Liver (tissue), 9 donors: ENCODE measurements around the gene RCL1. TPM values are rescaled to one million over a fixed set of nuclear protein-coding genes. Genes with fewer than 3 reads are reported as not detected.

Source experiments
- DNase-seq: peaks from one replicate; pipeline ENCODE4 v3.0.0-alpha.2; 2017; ENCODE audit warnings: low spot score
- H3K27ac ChIP-seq, 2 donors: one replicate each; pipeline ENCODE4 v1.7.0; 2013; ENCODE audit warnings: inconsistent platforms in 2 of 2, low read length in 2 of 2, control low read depth in 1 of 2, low read depth in 1 of 2, mild to moderate bottlenecking in 1 of 2
- H3K27me3 ChIP-seq, 4 donors: one replicate each; pipeline versions ENCODE4 v1.6.1 to v1.7.0; 2013; ENCODE audit warnings: low read length in 3 of 4, inconsistent platforms in 1 of 4, mild to moderate bottlenecking in 1 of 4, moderate library complexity in 1 of 4; ENCODE audit not compliant: control insufficient read depth in 4 of 4, insufficient read depth in 4 of 4
- H3K36me3 ChIP-seq, 4 donors: one replicate each; pipeline versions ENCODE4 v1.6.1 to v1.7.0; 2013; ENCODE audit warnings: low read length in 3 of 4, mild to moderate bottlenecking in 3 of 4, low read depth in 1 of 4, moderate library complexity in 1 of 4; ENCODE audit not compliant: control insufficient read depth in 4 of 4, insufficient read depth in 3 of 4
- H3K4me1 ChIP-seq, 4 donors: one replicate each; pipeline versions ENCODE4 v1.6.1 to v1.7.0; 2013; ENCODE audit warnings: low read length in 3 of 4, mild to moderate bottlenecking in 3 of 4, moderate library complexity in 1 of 4; ENCODE audit not compliant: control insufficient read depth in 4 of 4, insufficient read depth in 4 of 4
- H3K4me3 ChIP-seq, 3 donors: one replicate each; pipeline versions ENCODE4 v1.6.1 to v1.7.0; 2013; ENCODE audit warnings: low read length in 3 of 3, control low read depth in 1 of 3, low read depth in 1 of 3, mild to moderate bottlenecking in 1 of 3
- H3K9ac ChIP-seq, 2 donors: one replicate each; pipeline ENCODE4 v1.7.0; 2013; ENCODE audit warnings: low read length in 2 of 2, mild to moderate bottlenecking in 2 of 2, moderate library complexity in 2 of 2, control low read depth in 1 of 2, low read depth in 1 of 2
- H3K9me3 ChIP-seq, 4 donors: one replicate each; pipeline versions ENCODE4 v1.6.1 to v1.7.0; 2013; ENCODE audit warnings: low read length in 3 of 4; ENCODE audit not compliant: control insufficient read depth in 4 of 4
- ATF3 ChIP-seq: IDR thresholded peaks from 2 replicates; pipeline ENCODE4 v1.6.1; 2016; ENCODE audit warnings: antibody characterized with exemption
- CTCF ChIP-seq: fragments of 150-350 bp; IDR thresholded peaks from 2 replicates; pipeline ENCODE4 v1.5.1; 2017; ENCODE audit warnings: improper control_type of control experiment, low read depth, low read length; ENCODE audit not compliant: missing input control
- EGR1 ChIP-seq, 2 donors: IDR thresholded peaks; 2 replicates each; pipeline ENCODE4 v1.6.1; 2016 to 2018; ENCODE audit warnings: antibody characterized with exemption in 2 of 2, low read depth in 2 of 2
- FOXA1 ChIP-seq: IDR thresholded peaks from 2 replicates; pipeline ENCODE4 v1.6.1; 2016; ENCODE audit warnings: antibody characterized with exemption
- HNF4A ChIP-seq, 2 donors: conservative IDR thresholded peaks; 2 replicates each; pipeline ENCODE4 v1.6.1; 2016; ENCODE audit warnings: antibody characterized with exemption in 2 of 2, mild to moderate bottlenecking in 2 of 2
- HNF4G ChIP-seq: IDR thresholded peaks from 2 replicates; pipeline ENCODE4 v1.6.1; 2016; ENCODE audit warnings: antibody characterized with exemption
- JUND ChIP-seq, 2 donors: IDR thresholded peaks; 2 replicates each; pipeline ENCODE4 v1.6.1; 2016; ENCODE audit warnings: antibody characterized with exemption in 2 of 2
- MAX ChIP-seq: IDR thresholded peaks from 2 replicates; pipeline ENCODE4 v1.6.1; 2016; ENCODE audit warnings: antibody characterized with exemption
- NR2F2 ChIP-seq: IDR thresholded peaks from 2 replicates; pipeline ENCODE4 v1.6.1; 2016; ENCODE audit warnings: antibody characterized with exemption
- RAD21 ChIP-seq, 2 donors: IDR thresholded peaks; 2 replicates each; pipeline ENCODE4 v1.6.1; 2016; ENCODE audit warnings: antibody characterized with exemption in 2 of 2, mild to moderate bottlenecking in 2 of 2
- REST ChIP-seq: IDR thresholded peaks from 2 replicates; pipeline ENCODE4 v1.6.1; 2016; ENCODE audit warnings: antibody characterized with exemption, mild to moderate bottlenecking
- RXRA ChIP-seq, 2 donors: IDR thresholded peaks; 2 replicates each; pipeline ENCODE4 v1.6.1; 2017 to 2018; ENCODE audit warnings: antibody characterized with exemption in 2 of 2, mild to moderate bottlenecking in 1 of 2
- TAF1 ChIP-seq: conservative IDR thresholded peaks from 2 replicates; pipeline ENCODE4 v1.6.1; 2016; ENCODE audit warnings: antibody characterized with exemption, mild to moderate bottlenecking
- YY1 ChIP-seq: IDR thresholded peaks from 2 replicates; pipeline ENCODE4 v1.6.1; 2016; ENCODE audit warnings: antibody characterized with exemption, mild to moderate bottlenecking
- ZBTB33 ChIP-seq: IDR thresholded peaks from 2 replicates; pipeline ENCODE4 v1.6.1; 2016; ENCODE audit warnings: antibody characterized with exemption
- WGBS: extraction: QIAGEN DNeasy Blood & Tissue Kit; methylation state at CpG from one replicate; pipeline ENCODE4 v1.1.7; 2013; 5-methylcytosine and 5-hydroxymethylcytosine counted together
- polyA plus RNA-seq, 2 donors: library from polyadenylated mRNA; stranded (reverse) in 1 of 2; unstranded in 1 of 2; fragments of 200-250 nt in 1 of 2; fragments of >200 nt in 1 of 2; fragmentation: Nextera tagmentation in 1 of 2; extraction: Ambion mirVana in 1 of 2; gene quantifications; one replicate each; pipeline versions ENCODE4 v1.2.1 to v1.2.3, GENCODE V29; 2013 to 2015
- total RNA-seq, 2 donors: library from RNA; depleted of rRNA; stranded (reverse); fragments of >200 nt; gene quantifications; one replicate each; pipeline ENCODE4 v1.2.3, GENCODE V29; 2014
- donor health status: healthy.
- donor health status: healthy.
- donor health status: healthy.
- donor health status: healthy.
- donor health status: healthy.

RCL1 gene
- total and polyA plus RNA-seq, 4 donors = 52.2 to 121 (median 86.8) TPM

GRCh38 chr9:4842734-4843133 is 50.0 kb downstream of the RCL1 start:
- Histone ChIP-seq H3K9me3 (no peaks in the 10 kb centered on the region), H3K27me3 (no peaks in the 10 kb centered on the region), H3K27ac (peak overlapping the region; percentile 64 to 93), H3K4me1 (peaks cover 6 to 72% (median 44%) of the 10 kb centered on the region in 4 donors), H3K4me3 (peak overlapping the region; percentile 1 to 65 (median 58)), H3K9ac (peak overlapping the region in 1 of 2 donors; percentile 78), H3K36me3 (peaks cover 4 to 38% (median 23%) of the 10 kb centered on the region in 4 donors)
- no peak for TF ChIP-seq RXRA (IDR thresholded peaks at IDR 0.05)
- TF ChIP-seq TAF1 = no peak
- TF ChIP-seq EGR1 (IDR thresholded peaks at IDR 0.05; ENCODE audit: low read depth in 2 of 2) = no peak
- no peak for TF ChIP-seq CTCF
- TF ChIP-seq JUND (IDR thresholded peaks at IDR 0.05) = no peak
- TF ChIP-seq HNF4A (conservative IDR thresholded peaks at IDR 0.05) = no peak
- no peak for DNase-seq
- WGBS = 43% methylated on average over 4 of the region's 4 CpGs

- 68% methylated on average over 9 of the region's 9 CpGs for WGBS
- Histone ChIP-seq H3K9me3 (no peaks in the 10 kb centered on the region), H3K36me3 (peaks cover 4 to 43% (median 25%) of the 10 kb centered on the region in 4 donors), H3K4me3 (no peak overlapping the region), H3K9ac (no peak overlapping the region), H3K27me3 (no peaks in the 10 kb centered on the region), H3K4me1 (peaks cover 2 to 69% (median 41%) of the 10 kb centered on the region in 4 donors), H3K27ac (peak overlapping the region; percentile 54 to 93)
- TF ChIP-seq RXRA (IDR thresholded peaks at IDR 0.05) (no peak), HNF4G (no peak), ZBTB33 (no peak), REST (no peak), EGR1 (IDR thresholded peaks at IDR 0.05; ENCODE audit: low read depth in 2 of 2) (no peak), JUND (IDR thresholded peaks at IDR 0.05) (no peak), ATF3 (no peak), MAX (no peak), FOXA1 (no peak), HNF4A (conservative IDR thresholded peaks at IDR 0.05) (no peak), TAF1 (no peak), CTCF (no peak), NR2F2 (no peak), YY1 (no peak), RAD21 (IDR thresholded peaks at IDR 0.05) (no peak)
- DNase-seq = no peak
Observed at GRCh38 chr9:4844056-4844838, 51.5 kb downstream of the RCL1 start.
